Hepatic stellate cell (primary cell): ENCODE measurements around the gene CEP112.

Experiments used
- DNase-seq: peaks from one replicate; pipeline ENCODE4 v3.0.0; 2011; ENCODE audit warnings: low spot score

CEP112 gene

GRCh38 chr17:66211047-66211810, 19.3 kb upstream of the CEP112 start:
- no peak for DNase-seq

GRCh38 chr17:66210208-66210574, 18.3 kb upstream of the CEP112 start:
- no peak for DNase-seq

- no peak for DNase-seq
Observed at GRCh38 chr17:66207936-66208335, 16.0 kb upstream of the CEP112 start.

- no peak for DNase-seq
Observed at GRCh38 chr17:66203274-66204015, 11.5 kb upstream of the CEP112 start.

GRCh38 chr17:66200685-66201092, 8.8 kb upstream of the CEP112 start:
- peak; percentile 47 for DNase-seq

GRCh38 chr17:66198242-66198641, 6.3 kb upstream of the CEP112 start:
- no peak for DNase-seq

GRCh38 chr17:66192378-66192687, 400 bp upstream of the CEP112 start:
- no peak for DNase-seq

GRCh38 chr17:66190738-66191592, 968 bp downstream of the CEP112 start:
- DNase-seq = peak; percentile 53

GRCh38 chr17:66187718-66188117, 4.2 kb downstream of the CEP112 start:
- no peak for DNase-seq

- DNase-seq = no peak
Observed at GRCh38 chr17:66185862-66186261, 6.1 kb downstream of the CEP112 start.

GRCh38 chr17:66184392-66184791, 7.5 kb downstream of the CEP112 start:
- no peak for DNase-seq

GRCh38 chr17:66183529-66183928, 8.4 kb downstream of the CEP112 start:
- no peak for DNase-seq

- DNase-seq = no peak
Observed at GRCh38 chr17:66178642-66179041, 13.3 kb downstream of the CEP112 start.

GRCh38 chr17:66177048-66177447, 14.9 kb downstream of the CEP112 start:
- DNase-seq = no peak

- no peak for DNase-seq
Observed at GRCh38 chr17:66175892-66176291, 16.0 kb downstream of the CEP112 start.

GRCh38 chr17:66172691-66173223, 19.2 kb downstream of the CEP112 start:
- no peak for DNase-seq

- no peak for DNase-seq
Observed at GRCh38 chr17:66172144-66172543, 19.8 kb downstream of the CEP112 start.

GRCh38 chr17:66171692-66172091, 20.2 kb downstream of the CEP112 start:
- no peak for DNase-seq

- no peak for DNase-seq
Observed at GRCh38 chr17:66171172-66171571, 20.8 kb downstream of the CEP112 start.

GRCh38 chr17:66169839-66170238, 22.1 kb downstream of the CEP112 start:
- DNase-seq = no peak

GRCh38 chr17:66167189-66167815, 24.6 kb downstream of the CEP112 start:
- no peak for DNase-seq

GRCh38 chr17:66165537-66166123, 26.3 kb downstream of the CEP112 start:
- peak; percentile 45 for DNase-seq
